Heart right ventricle (tissue), 16 donors: Measurements from ENCODE around the gene FAM3C. TPM values are rescaled to one million over a fixed set of nuclear protein-coding genes. Genes with fewer than 3 reads are reported as not detected.

Experiments
- ATAC-seq, 8 donors: fragments of 200-7000 bp; cut with Tn5 transposase; one replicate each; pipeline ENCODE4 v1.9.1; 2020; ENCODE audit warnings: mild to moderate bottlenecking in 8 of 8, moderate library complexity in 8 of 8, moderate number of reproducible peaks in 1 of 8
- DNase-seq, 2 donors: peaks; one replicate each; pipeline ENCODE4 v3.0.0-alpha.2; 2020
- H3K27ac ChIP-seq, 10 donors: fragments of 200-600 bp; sonication (generic) in 2 of 10; one replicate each; pipeline versions ENCODE4 v1.5.0 to v1.8.0; 2020 to 2022; ENCODE audit warnings: mild to moderate bottlenecking in 3 of 10
- H3K27me3 ChIP-seq, 7 donors: fragments of 200-600 bp; one replicate each; pipeline ENCODE4 v1.8.0; 2021 to 2022; ENCODE audit warnings: mild to moderate bottlenecking in 2 of 7
- H3K36me3 ChIP-seq, 9 donors: fragments of 200-600 bp; sonication (generic) in 1 of 9; one replicate each; pipeline versions ENCODE4 v1.5.0 to v1.8.0; 2020 to 2022; ENCODE audit warnings: mild to moderate bottlenecking in 2 of 9
- H3K4me1 ChIP-seq, 9 donors: fragments of 200-600 bp; sonication (generic) in 1 of 9; one replicate each; pipeline versions ENCODE4 v1.5.0 to v1.8.0; 2020 to 2022; ENCODE audit warnings: mild to moderate bottlenecking in 4 of 9
- H3K4me3 ChIP-seq, 10 donors: fragments of 200-600 bp; sonication (generic) in 2 of 10; one replicate each; pipeline versions ENCODE4 v1.5.0 to v1.8.0; 2020 to 2022; ENCODE audit warnings: mild to moderate bottlenecking in 7 of 10, moderate library complexity in 2 of 10
- H3K9me3 ChIP-seq, 11 donors: fragments of 200-600 bp in 10 of 11; sonication (generic) in 2 of 11; one replicate each; pipeline versions ENCODE4 v1.5.0 to v1.8.0; 2013 to 2022; ENCODE audit warnings: mild to moderate bottlenecking in 2 of 11, control low read depth in 1 of 11, moderate library complexity in 1 of 11
- CTCF ChIP-seq, 9 donors: fragments of 200-600 bp; sonication (generic) in 2 of 9; IDR thresholded peaks; one replicate each; pipeline versions ENCODE4 v1.5.0 to v1.8.0; 2021 to 2022; ENCODE audit warnings: antibody characterized with exemption in 9 of 9, mild to moderate bottlenecking in 5 of 9, moderate library complexity in 1 of 9
- WGBS, 2 donors: extraction: QIAGEN DNeasy Blood & Tissue Kit; methylation state at CpG; one replicate each; pipeline ENCODE4 v1.1.7; 2013; ENCODE audit warnings: inconsistent platforms in 1 of 2; 5-methylcytosine and 5-hydroxymethylcytosine counted together
- intact Hi-C, 10 donors: fragments of 100-400 bp; cut with DNase I; formaldehyde crosslinking; loops; one replicate each; pipeline versions ENCODE4 v1.11.1 to v1.14.2; 2022
- polyA plus RNA-seq, 2 donors: library from polyadenylated mRNA; stranded (reverse); fragments of 200-250 nt; gene quantifications; one replicate each; pipeline ENCODE4 v1.2.3, GENCODE V29; 2013
- total RNA-seq, 10 donors: library from RNA; stranded (reverse); fragmentation: NEBNext Ultra II Directional in 3 of 10; extraction: Animal tissue kit (Norgen Biotek cat#: 25700) in 3 of 10; gene quantifications; one replicate each; pipeline versions ENCODE4 v1.2.1 to v1.2.4, GENCODE V29; 2021 to 2023
- donor health status: Arrhythmogenic right ventricular cardiomyopathy.
- donor health status: ischemic (EF 13 %, LVEDD 7.1; RV severe dilation, severe dysfunction).
- donor health status: healthy with polysubstance abuse.
- donor health status: DM: no; HTN: yes; CAD: no.
- donor health status: DM: no; HTN: no; CAD: no.
- donor health status: ischemic (EF 25% LVEDD 6.9; RV normal size, moderate dysfunction).
- donor health status: ischemic (EF 25% LVEDD 5.7; RV mildly dilated, moderate dysfunction).
- donor health status: healthy.
- donor health status: DM: yes; HTN: yes; CAD: no.
- donor health status: Ischemic cardiomyopathy.
- donor health status: ischemic (EF 35%, LVEDD 5.7; RV mildly dilated, moderate dysfunction).
- donor health status: nonischemic (EF 11% LVEDD 7.7; RV severe dilation, severe dysfunction).
- donor health status: DM: yes; HTN: yes; CAD: no.
- donor health status: PGD.
- donor health status: ischemic (EF 29% LVEDD 5.4; RV normal size, mild dysfunction).
- donor health status: nonischemic (EF 23%, LVEDD 6.1; RV moderate dilation, normal function).

Gene FAM3C
- total and polyA plus RNA-seq, 12 donors, result 16.5 to 60.8 (median 43.0) TPM

- Histone ChIP-seq H3K36me3 (peaks cover 0 to 18% (median 0%) of the 10 kb centered on the region in 9 donors), H3K9me3 (no peaks in the 10 kb centered on the region), H3K4me1 (peaks cover 5 to 53% (median 33%) of the 10 kb centered on the region in 9 donors), H3K27me3 (no peaks in the 10 kb centered on the region), H3K4me3 (no peak overlapping the region), H3K27ac (no peak overlapping the region)
- TF ChIP-seq CTCF (IDR thresholded peaks at IDR 0.05), result no peak
- intact Hi-C loops, result loop anchor here in 1 of 10 donors (10.0 kb wide), 1 partner anchor 399 kb away; the partner anchor contains the start of gene CPED1
- 45 to 58% methylated on average over 2 of the region's 2 CpGs for WGBS, 2 donors
- ATAC-seq (peak in 3 of 8 donors; percentile 54 to 76 (median 70)), DNase-seq (no peak)
Observed at GRCh38 chr7:121383235-121383910, 12.7 kb downstream of the FAM3C start.

- Histone ChIP-seq H3K4me1 (peaks cover 5 to 51% (median 33%) of the 10 kb centered on the region in 9 donors), H3K36me3 (peaks cover 0 to 27% (median 0%) of the 10 kb centered on the region in 9 donors), H3K27ac (no peak overlapping the region), H3K27me3 (no peaks in the 10 kb centered on the region), H3K9me3 (no peaks in the 10 kb centered on the region), H3K4me3 (no peak overlapping the region)
- intact Hi-C loops, result loop anchor here in 1 of 10 donors (10.0 kb wide), 1 partner anchor 398 kb away; the partner anchor contains the start of gene CPED1
- no peak for TF ChIP-seq CTCF (IDR thresholded peaks at IDR 0.05)
- ATAC-seq, result no peak
- no peak for DNase-seq
Observed at GRCh38 chr7:121382473-121382872, 13.6 kb downstream of the FAM3C start.

GRCh38 chr7:121379930-121380329 is 16.2 kb downstream of the FAM3C start:
- intact Hi-C loops, result loop anchor here in 1 of 10 donors (10.0 kb wide), 1 partner anchor 395 kb away; the partner anchor contains the start of gene CPED1
- Histone ChIP-seq H3K4me1 (peaks cover 0 to 33% (median 21%) of the 10 kb centered on the region in 9 donors), H3K4me3 (no peak overlapping the region), H3K9me3 (no peaks in the 10 kb centered on the region), H3K27me3 (no peaks in the 10 kb centered on the region), H3K27ac (no peak overlapping the region), H3K36me3 (peaks cover 0 to 52% (median 0%) of the 10 kb centered on the region in 9 donors)
- no peak for TF ChIP-seq CTCF (IDR thresholded peaks at IDR 0.05)
- ATAC-seq (no peak), DNase-seq (no peak)
- WGBS, 2 donors, result 92 to 95% methylated on average over 1 of the region's 1 CpG

GRCh38 chr7:121376979-121377378 is 19.1 kb downstream of the FAM3C start:
- TF ChIP-seq CTCF (IDR thresholded peaks at IDR 0.05), result no peak
- 98 to 99% methylated on average over 2 of the region's 2 CpGs for WGBS, 2 donors
- Histone ChIP-seq H3K9me3 (no peaks in the 10 kb centered on the region), H3K36me3 (peaks cover 0 to 66% (median 0%) of the 10 kb centered on the region in 9 donors), H3K27ac (no peak overlapping the region), H3K4me3 (no peak overlapping the region), H3K4me1 (peaks cover 0 to 17% (median 12%) of the 10 kb centered on the region in 9 donors), H3K27me3 (no peaks in the 10 kb centered on the region)
- ATAC-seq (no peak), DNase-seq (no peak)
- intact Hi-C loops, result no loop called here
